Measurements from ENCODE around the gene JAG2. TPM values are rescaled to one million over a fixed set of nuclear protein-coding genes. Genes with fewer than 3 reads are reported as not detected.

JAG2 gene
- total RNA-seq, 2 experiments from 2014 or later, result 1.3 to 1.7 TPM

GRCh38 chr14:105172476-105172875, 3.9 kb upstream of the JAG2 start:
- CTCF ChIA-PET, result interaction anchor here (1.4 kb wide), 2 partner anchors 22 to 82 kb away, joined by 5 read pairs; no protein-coding TSS in a partner anchor
- POLR2A ChIA-PET, result no interaction called here

- ChIA-PET POLR2A (interaction anchor here (0.6 to 1.1 kb wide), 2 partner anchors 9 to 125 kb away, joined by 3 to 4 read pairs; no protein-coding TSS in a partner anchor), CTCF (interaction anchor here (0.5 to 1.4 kb wide), 2 partner anchors 15 to 24 kb away, joined by 3 to 5 read pairs; no protein-coding TSS in a partner anchor)
Measured at GRCh38 chr14:105171004-105171673, 2.6 kb upstream of the JAG2 start.

- ChIA-PET POLR2A (interaction anchor here (1.1 kb wide), 1 partner anchor 10 kb away, joined by 3 read pairs; no protein-coding TSS in a partner anchor), CTCF (interaction anchor here (0.5 to 1.6 kb wide), 9 partner anchors 13 to 311 kb away, joined by 3 to 5 read pairs (median 3); no protein-coding TSS in a partner anchor)
Measured at GRCh38 chr14:105169776-105170655, 1.4 kb upstream of the JAG2 start.

GRCh38 chr14:105168979-105169507, 467 bp upstream of the JAG2 start:
- CTCF ChIA-PET, result interaction anchor here (0.5 to 1.6 kb wide), 9 partner anchors 10 to 312 kb away, joined by 3 to 5 read pairs (median 3); no protein-coding TSS in a partner anchor
- POLR2A ChIA-PET, result no interaction called here

- ChIA-PET CTCF (no interaction called here), POLR2A (interaction anchor here (0.6 kb wide), 1 partner anchor 22 kb away, joined by 7 read pairs; no protein-coding TSS in a partner anchor)
Measured at GRCh38 chr14:105168093-105168420, 519 bp downstream of the JAG2 start.

- CTCF ChIA-PET, result no interaction called here
- POLR2A ChIA-PET, result interaction anchor here (0.6 kb wide), 1 partner anchor 23 kb away, joined by 7 read pairs; no protein-coding TSS in a partner anchor
Measured at GRCh38 chr14:105167303-105168092, 1.1 kb downstream of the JAG2 start.

- POLR2A ChIA-PET, result no interaction called here
- CTCF ChIA-PET, result interaction anchor here (1.4 kb wide), 1 partner anchor 76 kb away, joined by 3 read pairs; no protein-coding TSS in a partner anchor
Measured at GRCh38 chr14:105166571-105167302, 1.8 kb downstream of the JAG2 start.

GRCh38 chr14:105165761-105166485, 2.7 kb downstream of the JAG2 start:
- CTCF ChIA-PET, result interaction anchor here (1.4 kb wide), 1 partner anchor 75 kb away, joined by 3 read pairs; no protein-coding TSS in a partner anchor
- POLR2A ChIA-PET, result no interaction called here

- ChIA-PET POLR2A (no interaction called here), CTCF (interaction anchor here (1.4 to 1.5 kb wide), 2 partner anchors 14 to 75 kb away, joined by 3 to 5 read pairs; no protein-coding TSS in a partner anchor)
Measured at GRCh38 chr14:105165134-105165704, 3.4 kb downstream of the JAG2 start.

- ChIA-PET CTCF (no interaction called here), POLR2A (no interaction called here)
Measured at GRCh38 chr14:105163040-105163742, 5.4 kb downstream of the JAG2 start.

- ChIA-PET POLR2A (no interaction called here), CTCF (no interaction called here)
Measured at GRCh38 chr14:105162669-105162979, 6.0 kb downstream of the JAG2 start.

- POLR2A ChIA-PET, result no interaction called here
- CTCF ChIA-PET, result no interaction called here
Measured at GRCh38 chr14:105161964-105162668, 6.5 kb downstream of the JAG2 start.

GRCh38 chr14:105161309-105161708, 7.3 kb downstream of the JAG2 start:
- ChIA-PET POLR2A (no interaction called here), CTCF (no interaction called here)

GRCh38 chr14:105160776-105161175, 7.8 kb downstream of the JAG2 start:
- ChIA-PET CTCF (interaction anchor here (0.7 kb wide), 2 partner anchors 62 to 74 kb away, joined by 3 read pairs; no protein-coding TSS in a partner anchor), POLR2A (no interaction called here)

GRCh38 chr14:105159344-105159743, 9.2 kb downstream of the JAG2 start:
- ChIA-PET POLR2A (no interaction called here), CTCF (interaction anchor here (0.7 kb wide), 1 partner anchor 65 kb away, joined by 5 read pairs; no protein-coding TSS in a partner anchor)

GRCh38 chr14:105158794-105159193, 9.8 kb downstream of the JAG2 start:
- CTCF ChIA-PET, result no interaction called here

GRCh38 chr14:105157872-105158271, 10.7 kb downstream of the JAG2 start:
- POLR2A ChIA-PET, result no interaction called here
- CTCF ChIA-PET, result no interaction called here

More at GRCh38 chr14:105158794-105159193, 9.8 kb downstream of the JAG2 start:
- POLR2A ChIA-PET, result no interaction called here
